H9 (cell line): ENCODE data around the gene PJVK. TPM values are rescaled to one million over a fixed set of nuclear protein-coding genes. Genes with fewer than 3 reads are reported as not detected.

Experiments used
- DNase-seq: peaks from one replicate; pipeline ENCODE4 v3.0.0-alpha.2; 2017
- H2AFZ ChIP-seq: one replicate; pipeline ENCODE4 v1.6.1; 2013; ENCODE audit warnings: mild to moderate bottlenecking, low read length, control low read depth, moderate library complexity
- H2AK5ac ChIP-seq: 2 replicates; pipeline ENCODE4 v1.6.1; 2013; ENCODE audit warnings: low read length, control low read depth, mixed read lengths; ENCODE audit not compliant: insufficient read length
- H2BK120ac ChIP-seq: one replicate; pipeline ENCODE4 v1.6.1; 2013; ENCODE audit warnings: low read depth, mild to moderate bottlenecking, low read length, control low read depth, inconsistent platforms; ENCODE audit not compliant: poor library complexity, severe bottlenecking
- H2BK12ac ChIP-seq: 2 replicates; pipeline ENCODE4 v1.6.1; 2013; ENCODE audit warnings: low read length, control low read depth, mixed read lengths, low read depth; ENCODE audit not compliant: insufficient read length
- H2BK15ac ChIP-seq: 2 replicates; pipeline ENCODE4 v1.6.1; 2013; ENCODE audit warnings: low read depth, low read length, control low read depth
- H2BK20ac ChIP-seq: one replicate; pipeline ENCODE4 v1.6.1; 2013; ENCODE audit warnings: low read depth, mild to moderate bottlenecking, low read length, control low read depth, inconsistent platforms; ENCODE audit not compliant: poor library complexity, severe bottlenecking
- H2BK5ac ChIP-seq: 2 replicates; pipeline ENCODE4 v1.6.1; 2013; ENCODE audit warnings: low read length, control low read depth, mixed read lengths; ENCODE audit not compliant: insufficient read length
- H3K14ac ChIP-seq: 2 replicates; pipeline ENCODE4 v1.6.1; 2013; ENCODE audit warnings: low read length, control low read depth; ENCODE audit not compliant: insufficient read depth
- H3K18ac ChIP-seq: 2 replicates; pipeline ENCODE4 v1.6.1; 2013; ENCODE audit warnings: low read depth, mild to moderate bottlenecking, mixed read lengths, low read length, control low read depth; ENCODE audit not compliant: insufficient read length
- H3K23ac ChIP-seq: 2 replicates; pipeline ENCODE4 v1.6.1; 2013; ENCODE audit warnings: low read length, control low read depth, mixed read lengths, low read depth; ENCODE audit not compliant: insufficient read length
- H3K23me2 ChIP-seq: 2 replicates; pipeline ENCODE4 v1.6.1; 2013; ENCODE audit warnings: low read depth, mild to moderate bottlenecking, mixed read lengths, low read length, control low read depth; ENCODE audit not compliant: insufficient read length, poor library complexity, severe bottlenecking
- H3K27ac ChIP-seq: 2 replicates; pipeline ENCODE4 v1.5.1; 2013; ENCODE audit warnings: low read length, control low read depth, mixed read lengths, low read depth; ENCODE audit not compliant: insufficient read length
- H3K27me3 ChIP-seq: 2 replicates; pipeline ENCODE4 v1.6.1; 2013; ENCODE audit warnings: low read length, control low read depth, inconsistent platforms; ENCODE audit not compliant: insufficient read depth
- H3K4ac ChIP-seq: 2 replicates; pipeline ENCODE4 v1.6.1; 2013; ENCODE audit warnings: low read depth, mild to moderate bottlenecking, control low read depth, inconsistent platforms, low read length, moderate library complexity
- H3K4me1 ChIP-seq: 2 replicates; pipeline ENCODE4 v1.6.1; 2013; ENCODE audit warnings: low read length, control low read depth, inconsistent platforms; ENCODE audit not compliant: insufficient read depth
- H3K4me2 ChIP-seq: 2 replicates; pipeline ENCODE4 v1.6.1; 2013; ENCODE audit warnings: low read length, control low read depth, mixed read lengths; ENCODE audit not compliant: insufficient read length, insufficient read depth
- H3K56ac ChIP-seq: 2 replicates; pipeline ENCODE4 v1.6.1; 2013; ENCODE audit warnings: low read depth, mild to moderate bottlenecking, mixed read lengths, low read length, control low read depth; ENCODE audit not compliant: insufficient read length
- H3K79me1 ChIP-seq: 2 replicates; pipeline ENCODE4 v1.6.1; 2013; ENCODE audit warnings: low read depth, mild to moderate bottlenecking, moderate library complexity, low read length, control low read depth, inconsistent platforms; ENCODE audit not compliant: insufficient read depth, poor library complexity, severe bottlenecking
- H3K79me2 ChIP-seq: 2 replicates; pipeline ENCODE4 v1.6.1; 2013; ENCODE audit warnings: low read length, control low read depth, inconsistent platforms; ENCODE audit not compliant: insufficient read depth
- H3K9ac ChIP-seq: 2 replicates; pipeline ENCODE4 v1.6.1; 2013; ENCODE audit warnings: low read length, control low read depth, mixed read lengths; ENCODE audit not compliant: insufficient read length; ENCODE audit errors: extremely low read depth
- H3K9me3 ChIP-seq: one replicate; pipeline ENCODE4 v1.6.1; 2013; ENCODE audit warnings: low read depth, low read length, inconsistent platforms; ENCODE audit not compliant: control insufficient read depth
- H3T11ph ChIP-seq: one replicate; pipeline ENCODE4 v1.6.1; 2013; ENCODE audit warnings: mild to moderate bottlenecking, low read length, control low read depth, inconsistent platforms
- H4K20me1 ChIP-seq: one replicate; pipeline ENCODE4 v1.6.1; 2013; ENCODE audit not compliant: control insufficient read depth, insufficient read length, insufficient read depth
- H4K5ac ChIP-seq: 2 replicates; pipeline ENCODE4 v1.6.1; 2013; ENCODE audit warnings: low read depth, mild to moderate bottlenecking, mixed read lengths, low read length, control low read depth; ENCODE audit not compliant: insufficient read length
- H4K8ac ChIP-seq: replicated peaks from 2 replicates; pipeline ENCODE4 v1.6.1; 2013; ENCODE audit warnings: low read length, control low read depth, mixed read lengths, low read depth; ENCODE audit not compliant: insufficient read length
- H4K91ac ChIP-seq: 2 replicates; pipeline ENCODE4 v1.6.1; 2013; ENCODE audit warnings: low read depth, mild to moderate bottlenecking, moderate library complexity, mixed read lengths, low read length, control low read depth; ENCODE audit not compliant: insufficient read length
- H3K27ac Mint-ChIP-seq, 3 experiments: 2 replicates in 2 of 3; 3 replicates in 1 of 3; pipeline ENCODE4 v1.8.0; 2020 to 2021; ENCODE audit warnings: mixed read lengths in 3 of 3, mild to moderate bottlenecking in 1 of 3, moderate library complexity in 1 of 3
- H3K27me3 Mint-ChIP-seq: 2 replicates; pipeline ENCODE4 v1.8.0; 2021; ENCODE audit warnings: low read depth, mild to moderate bottlenecking, moderate library complexity, mixed read lengths
- H3K36me3 Mint-ChIP-seq, 3 experiments: 2 replicates in 2 of 3; 3 replicates in 1 of 3; pipeline ENCODE4 v1.8.0; 2020 to 2021; ENCODE audit warnings: low read depth in 3 of 3, mixed read lengths in 3 of 3; ENCODE audit not compliant: insufficient read depth in 1 of 3
- H3K4me1 Mint-ChIP-seq, 2 experiments: 2 replicates each; pipeline ENCODE4 v1.8.0; 2020; ENCODE audit warnings: mixed read lengths in 2 of 2
- H3K4me3 Mint-ChIP-seq, 2 experiments: 2 replicates in 1 of 2; 3 replicates in 1 of 2; pipeline ENCODE4 v1.8.0; 2020 to 2021; ENCODE audit warnings: mild to moderate bottlenecking in 2 of 2, mixed read lengths in 2 of 2, moderate library complexity in 1 of 2
- H3K9me3 Mint-ChIP-seq, 2 experiments: 2 replicates in 1 of 2; 3 replicates in 1 of 2; pipeline ENCODE4 v1.8.0; 2020; ENCODE audit warnings: mild to moderate bottlenecking in 2 of 2, mixed read lengths in 2 of 2, moderate library complexity in 1 of 2
- WGBS: extraction: QIAGEN DNeasy Blood & Tissue Kit; methylation state at CpG from one replicate; pipeline ENCODE4 v1.1.7; 2013; ENCODE audit warnings: missing lambda C conversion rate, low lambda C conversion rate, mixed read lengths; ENCODE audit not compliant: insufficient read length; ENCODE audit errors: extremely low coverage; 5-methylcytosine and 5-hydroxymethylcytosine counted together
- total RNA-seq: library from RNA; stranded (reverse); gene quantifications from 2 replicates; pipeline ENCODE4 v1.2.1, GENCODE V29; 2021
- TF ChIP-seq, protein P1 (sequence below): fragments of 200-600 bp; sonication (generic); conservative IDR thresholded peaks from 3 replicates; pipeline ENCODE4 v1.8.0; 2021; ENCODE audit warnings: antibody characterized with exemption, mild to moderate bottlenecking

The PJVK gene
- total RNA-seq, 1 experiment from 2014 or later = 4.7 TPM

DNA sequence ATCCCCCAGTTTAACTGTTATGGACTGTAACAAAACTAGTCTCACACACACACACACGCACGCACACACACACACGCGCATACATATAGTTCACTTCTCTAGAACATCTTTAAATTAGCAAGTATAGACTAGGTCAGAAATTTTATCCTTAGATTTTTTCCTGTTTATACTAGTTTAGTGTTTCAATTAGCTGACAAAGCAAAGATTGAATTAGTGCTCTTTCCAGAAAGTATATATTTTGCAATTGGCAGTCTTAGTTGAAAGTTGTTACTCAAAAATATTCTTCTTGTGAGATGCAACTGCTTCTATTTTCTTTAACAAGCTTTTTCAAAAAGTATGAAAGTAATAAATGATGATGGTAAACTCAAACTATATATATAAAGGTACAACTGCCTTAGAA is 51.6 kb downstream of the PJVK start:
- Mint-ChIP-seq H3K9me3 (no peaks in the 10 kb centered on the region), H3K27me3 (no peaks in the 10 kb centered on the region), H3K4me1 (peaks cover 14 to 16% of the 10 kb centered on the region in 2 experiments), H3K36me3 (peaks cover 7 to 40% (median 24%) of the 10 kb centered on the region in 3 experiments; a peak in 6 of 7 replicates), H3K4me3 (no peak overlapping the region), H3K27ac (no peak overlapping the region)
- no peaks in the 10 kb centered on the region for H3K23me2 ChIP-seq
- TF ChIP-seq, protein P1, sequence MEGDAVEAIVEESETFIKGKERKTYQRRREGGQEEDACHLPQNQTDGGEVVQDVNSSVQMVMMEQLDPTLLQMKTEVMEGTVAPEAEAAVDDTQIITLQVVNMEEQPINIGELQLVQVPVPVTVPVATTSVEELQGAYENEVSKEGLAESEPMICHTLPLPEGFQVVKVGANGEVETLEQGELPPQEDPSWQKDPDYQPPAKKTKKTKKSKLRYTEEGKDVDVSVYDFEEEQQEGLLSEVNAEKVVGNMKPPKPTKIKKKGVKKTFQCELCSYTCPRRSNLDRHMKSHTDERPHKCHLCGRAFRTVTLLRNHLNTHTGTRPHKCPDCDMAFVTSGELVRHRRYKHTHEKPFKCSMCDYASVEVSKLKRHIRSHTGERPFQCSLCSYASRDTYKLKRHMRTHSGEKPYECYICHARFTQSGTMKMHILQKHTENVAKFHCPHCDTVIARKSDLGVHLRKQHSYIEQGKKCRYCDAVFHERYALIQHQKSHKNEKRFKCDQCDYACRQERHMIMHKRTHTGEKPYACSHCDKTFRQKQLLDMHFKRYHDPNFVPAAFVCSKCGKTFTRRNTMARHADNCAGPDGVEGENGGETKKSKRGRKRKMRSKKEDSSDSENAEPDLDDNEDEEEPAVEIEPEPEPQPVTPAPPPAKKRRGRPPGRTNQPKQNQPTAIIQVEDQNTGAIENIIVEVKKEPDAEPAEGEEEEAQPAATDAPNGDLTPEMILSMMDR = no peak
- no peak overlapping the region for H3K23ac ChIP-seq
- H3K18ac ChIP-seq = no peak overlapping the region
- no peak overlapping the region for H2BK5ac ChIP-seq
- H2BK12ac ChIP-seq = no peak overlapping the region
- no peak overlapping the region for H2AFZ ChIP-seq
- WGBS = no CpG with 5 or more reads among the region's 4 CpGs
- H3K79me2 ChIP-seq = no peaks in the 10 kb centered on the region
- H3T11ph ChIP-seq = no peak overlapping the region
- H4K5ac ChIP-seq = no peak overlapping the region
- no peak overlapping the region for H3K4ac ChIP-seq
- no peak overlapping the region for H3K14ac ChIP-seq
- H4K8ac ChIP-seq = no peak overlapping the region
- no peak overlapping the region for H2BK20ac ChIP-seq
- H2AK5ac ChIP-seq = no peak overlapping the region
- no peaks in the 10 kb centered on the region for H3K27me3 ChIP-seq
- H3K56ac ChIP-seq = no peak overlapping the region
- H2BK120ac ChIP-seq = no peak overlapping the region
- H3K9ac ChIP-seq = no peak overlapping the region
- H3K79me1 ChIP-seq = no peaks in the 10 kb centered on the region
- no peak overlapping the region for H3K4me2 ChIP-seq
- no peak overlapping the region for H3K27ac ChIP-seq
- DNase-seq = no peak
- H3K4me1 ChIP-seq = no peaks in the 10 kb centered on the region
- H4K20me1 ChIP-seq = no peaks in the 10 kb centered on the region
- no peak overlapping the region for H4K91ac ChIP-seq
- no peak overlapping the region for H2BK15ac ChIP-seq
- H3K9me3 ChIP-seq = no peaks in the 10 kb centered on the region
